Astrocyte of the spinal cord (primary cell): ENCODE measurements around the gene CLCN5.

ENCODE experiments used
- DNase-seq: peaks from one replicate; pipeline ENCODE4 v3.0.0; 2011; ENCODE audit warnings: low read depth, low spot score
- H3K4me3 ChIP-seq: 2 replicates; pipeline ENCODE4 v1.5.1; 2011; ENCODE audit warnings: low read depth, mild to moderate bottlenecking, low read length, moderate library complexity
- CTCF ChIP-seq: IDR thresholded peaks from 2 replicates; pipeline ENCODE4 v1.5.1; 2012; ENCODE audit warnings: low read depth, mild to moderate bottlenecking, low read length, inconsistent platforms
- in situ Hi-C: cut with HindIII; loops from 2 replicates; pipeline ENCODE4 v1.10.0; 2017; ENCODE audit warnings: low sequenced_read_pairs

The CLCN5 gene

GRCh38 chrX:50035126-50035525 lies 112.7 kb downstream of the CLCN5 start:
- no peak overlapping the region for H3K4me3 ChIP-seq
- in situ Hi-C loops = no loop called here
- no peak for TF ChIP-seq CTCF
- no peak for DNase-seq

- no peak overlapping the region for H3K4me3 ChIP-seq
- no peak for TF ChIP-seq CTCF
- no peak for DNase-seq
- in situ Hi-C loops = no loop called here
Measured at GRCh38 chrX:50036426-50036825, 114.0 kb downstream of the CLCN5 start.

- no peak for DNase-seq
- no peak overlapping the region for H3K4me3 ChIP-seq
- in situ Hi-C loops = no loop called here
- no peak for TF ChIP-seq CTCF
Measured at GRCh38 chrX:50045823-50046222, 123.4 kb downstream of the CLCN5 start.

- in situ Hi-C loops = no loop called here
- H3K4me3 ChIP-seq = no peak overlapping the region
- no peak for DNase-seq
- no peak for TF ChIP-seq CTCF
Measured at GRCh38 chrX:50049228-50049627, 126.8 kb downstream of the CLCN5 start.

GRCh38 chrX:50054147-50054546 lies 131.8 kb downstream of the CLCN5 start:
- TF ChIP-seq CTCF = no peak
- in situ Hi-C loops = no loop called here
- no peak for DNase-seq
- H3K4me3 ChIP-seq = no peak overlapping the region

GRCh38 chrX:50066318-50066937 lies 144.0 kb downstream of the CLCN5 start:
- DNase-seq = no peak
- TF ChIP-seq CTCF = no peak
- in situ Hi-C loops = no loop called here
- no peak overlapping the region for H3K4me3 ChIP-seq
